HUES6 (cell line): ENCODE data around the gene TATDN2.

Experiments used
- H3K27ac ChIP-seq: 2 replicates; pipeline ENCODE4 v1.7.0; 2013; ENCODE audit warnings: low read depth, mild to moderate bottlenecking, low read length, inconsistent platforms
- H3K27me3 ChIP-seq: 2 replicates; pipeline ENCODE4 v1.6.1; 2013; ENCODE audit warnings: low read length; ENCODE audit not compliant: control insufficient read depth, insufficient read depth
- H3K36me3 ChIP-seq: 2 replicates; pipeline ENCODE4 v1.6.1; 2013; ENCODE audit warnings: low read length; ENCODE audit not compliant: control insufficient read depth, insufficient read depth
- H3K4me1 ChIP-seq: 2 replicates; pipeline ENCODE4 v1.6.1; 2013; ENCODE audit warnings: low read length; ENCODE audit not compliant: control insufficient read depth, insufficient read depth
- H3K4me3 ChIP-seq: 2 replicates; pipeline ENCODE4 v1.5.1; 2013; ENCODE audit warnings: low read depth, low read length
- H3K9ac ChIP-seq: one replicate; pipeline ENCODE4 v1.6.1; 2013; ENCODE audit warnings: mild to moderate bottlenecking, low read length
- H3K9me3 ChIP-seq: 2 replicates; pipeline ENCODE4 v1.6.1; 2013; ENCODE audit warnings: low read depth, low read length; ENCODE audit not compliant: control insufficient read depth, insufficient read depth

The TATDN2 gene

DNA sequence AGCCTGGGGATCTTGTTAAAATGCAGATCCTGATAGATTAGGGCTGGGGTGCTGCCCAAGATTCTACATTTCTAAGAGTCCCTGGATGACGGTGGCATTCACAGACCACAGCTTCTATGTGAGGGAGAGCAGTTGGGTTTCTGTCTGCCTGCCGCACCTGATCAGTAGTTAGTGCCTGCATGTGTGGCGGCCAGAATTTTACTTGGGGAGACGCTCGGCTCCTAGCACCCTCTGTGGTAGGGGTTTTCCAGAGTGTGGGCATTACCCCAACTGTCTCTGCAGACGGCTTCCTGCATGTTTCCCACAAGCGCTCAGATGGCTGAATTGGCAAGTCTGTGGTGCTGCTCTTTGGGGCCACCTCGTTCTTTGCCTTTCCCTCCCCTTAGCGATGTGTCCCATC lies 36.2 kb downstream of the TATDN2 start:
- Histone ChIP-seq H3K27ac (no peak overlapping the region), H3K27me3 (no peaks in the 10 kb centered on the region), H3K9ac (no peak overlapping the region), H3K4me1 (peaks cover 11% of the 10 kb centered on the region), H3K36me3 (peaks cover 59% of the 10 kb centered on the region), H3K9me3 (no peaks in the 10 kb centered on the region), H3K4me3 (no peak overlapping the region)

DNA sequence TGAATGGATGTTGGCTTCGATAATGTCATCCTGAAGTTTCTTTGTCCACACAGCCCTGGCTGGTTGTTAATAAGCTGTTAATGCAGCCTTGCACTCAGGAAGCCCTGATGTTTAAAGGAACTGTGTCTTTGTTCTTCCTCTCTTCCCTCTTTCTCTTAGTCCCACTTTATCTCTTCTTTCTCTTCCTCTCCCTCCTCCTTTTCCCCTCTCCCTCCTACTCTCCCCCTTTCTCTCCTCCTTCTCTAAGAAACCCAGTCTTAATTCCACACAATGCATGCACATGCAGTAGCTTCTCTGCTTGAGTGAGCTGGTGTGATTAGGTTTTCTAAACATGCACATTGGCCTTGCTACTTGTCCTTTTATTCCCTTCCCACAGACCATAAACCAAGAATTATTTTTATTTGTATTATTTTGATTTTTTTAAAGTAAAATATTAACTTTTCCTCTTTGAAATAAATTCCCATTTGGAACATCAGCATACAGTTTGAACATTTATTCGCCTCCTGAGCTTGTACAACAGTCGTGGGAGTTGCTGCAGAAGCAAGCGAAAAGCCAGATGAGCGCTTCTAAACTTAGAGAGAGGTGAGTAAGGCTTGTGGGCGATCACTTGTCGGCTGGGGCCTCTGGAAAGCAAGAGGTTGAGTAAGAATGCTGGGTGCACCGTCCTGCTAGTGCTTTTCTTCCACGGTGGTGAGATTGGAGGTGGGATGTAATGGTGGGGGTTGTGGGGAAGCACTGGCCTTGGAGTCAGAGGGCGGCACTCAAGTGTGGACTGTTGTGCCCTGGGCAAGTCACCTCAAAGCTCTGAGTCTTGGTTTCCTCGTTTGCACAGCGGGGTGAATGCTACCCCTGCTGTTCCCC lies 37.2 kb downstream of the TATDN2 start:
- Histone ChIP-seq H3K4me3 (no peak overlapping the region), H3K27me3 (no peaks in the 10 kb centered on the region), H3K4me1 (peaks cover 19% of the 10 kb centered on the region), H3K9ac (no peak overlapping the region), H3K27ac (no peak overlapping the region), H3K36me3 (peaks cover 55% of the 10 kb centered on the region), H3K9me3 (no peaks in the 10 kb centered on the region)

DNA sequence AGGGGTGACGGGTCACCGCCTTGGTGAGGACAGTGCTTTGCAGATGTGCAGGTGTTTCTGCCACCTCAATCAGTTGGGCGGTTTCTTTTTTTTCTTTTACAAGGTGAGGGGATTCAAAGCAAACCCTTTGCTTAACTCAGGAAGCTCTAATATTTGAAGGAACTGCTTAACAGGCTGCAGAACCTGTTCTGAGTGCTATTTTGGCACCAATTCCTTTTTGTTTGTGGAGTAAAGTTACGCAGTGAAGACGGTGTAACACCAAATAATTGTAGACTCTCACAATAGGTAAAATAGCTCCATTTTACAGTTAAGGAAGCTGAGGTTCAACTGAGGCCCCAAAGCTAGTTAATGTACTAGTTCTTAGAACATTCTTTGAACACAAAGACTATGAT lies 37.9 kb downstream of the TATDN2 start:
- H3K36me3 ChIP-seq: peaks cover 49% of the 10 kb centered on the region
- no peak overlapping the region for H3K4me3 ChIP-seq
- H3K27ac ChIP-seq: no peak overlapping the region
- no peak overlapping the region for H3K9ac ChIP-seq
- no peaks in the 10 kb centered on the region for H3K27me3 ChIP-seq
- peaks cover 22% of the 10 kb centered on the region for H3K4me1 ChIP-seq
- no peaks in the 10 kb centered on the region for H3K9me3 ChIP-seq

DNA sequence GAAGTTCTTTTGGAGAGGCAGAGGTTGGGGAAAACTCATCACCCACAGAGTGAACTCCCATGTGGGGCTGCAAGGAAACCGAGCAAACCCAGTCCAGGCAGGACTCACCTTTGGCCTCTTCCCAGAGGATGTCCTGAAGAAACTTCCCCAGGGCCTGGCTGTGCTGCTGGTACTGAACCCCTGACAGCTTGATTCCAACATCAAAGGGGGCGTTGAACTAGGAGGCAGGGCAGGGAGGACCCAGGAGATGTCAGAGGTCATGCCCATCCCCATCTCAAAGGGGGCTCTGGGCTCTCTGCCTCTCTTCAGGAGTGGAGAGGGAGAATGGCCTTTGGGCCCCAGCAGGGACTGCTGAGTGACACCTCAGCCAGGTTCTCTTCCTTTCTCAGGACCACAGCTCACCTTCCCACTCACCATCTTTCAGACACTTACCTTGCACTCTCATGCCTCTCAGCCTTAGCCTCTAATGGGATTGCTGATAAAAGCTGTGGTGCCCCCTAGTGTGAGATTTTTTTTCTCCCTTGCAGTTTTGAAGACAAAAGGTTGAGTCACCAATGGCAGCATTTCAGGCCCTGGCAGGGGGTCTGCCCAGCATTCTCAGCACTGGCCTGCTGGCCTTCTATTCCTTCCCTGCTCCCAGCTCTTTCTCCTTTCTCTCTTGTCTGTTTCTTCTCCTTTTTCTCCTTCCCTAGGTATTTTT lies 38.5 kb downstream of the TATDN2 start:
- Histone ChIP-seq H3K36me3 (peaks cover 49% of the 10 kb centered on the region), H3K9ac (peak overlapping the region; percentile 62), H3K4me1 (peaks cover 22% of the 10 kb centered on the region), H3K9me3 (no peaks in the 10 kb centered on the region), H3K27me3 (no peaks in the 10 kb centered on the region), H3K4me3 (no peak overlapping the region), H3K27ac (peak overlapping the region; percentile 47; the same call in 1 of the 2 replicates)

DNA sequence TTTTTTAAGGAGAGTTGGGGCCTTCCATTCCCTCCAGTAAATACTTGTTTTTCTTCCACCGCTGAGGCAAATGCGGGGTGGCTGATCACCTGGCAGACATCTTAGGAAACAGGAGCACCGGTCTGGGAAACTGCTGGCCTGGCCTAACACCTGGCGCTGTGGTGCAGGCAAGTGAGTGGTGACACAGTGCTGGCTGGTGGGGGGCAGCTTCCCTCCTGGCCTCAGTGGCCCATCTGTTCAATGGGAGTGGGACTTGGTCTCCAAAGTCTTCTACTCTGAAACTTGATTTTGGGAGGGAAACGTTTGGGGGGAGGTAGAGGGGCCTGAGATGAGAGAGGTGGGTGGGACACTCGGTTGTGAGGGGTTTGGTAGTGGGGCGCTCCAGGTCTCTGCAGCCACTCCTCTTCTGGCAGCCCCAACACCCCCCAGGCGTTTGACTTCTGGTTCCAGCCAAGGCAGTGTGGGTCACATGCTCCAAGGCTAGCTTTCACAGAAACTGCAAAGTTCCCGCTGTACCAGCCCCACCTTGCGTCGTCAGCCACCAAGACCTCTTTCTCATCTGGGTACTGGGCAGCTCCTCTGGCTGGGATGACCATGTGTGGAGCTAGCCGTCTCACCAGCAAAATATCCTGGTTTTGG lies 39.8 kb downstream of the TATDN2 start:
- Histone ChIP-seq H3K4me3 (no peak overlapping the region), H3K27me3 (no peaks in the 10 kb centered on the region), H3K4me1 (peaks cover 22% of the 10 kb centered on the region), H3K27ac (no peak overlapping the region), H3K9ac (no peak overlapping the region), H3K36me3 (peaks cover 50% of the 10 kb centered on the region), H3K9me3 (no peaks in the 10 kb centered on the region)

DNA sequence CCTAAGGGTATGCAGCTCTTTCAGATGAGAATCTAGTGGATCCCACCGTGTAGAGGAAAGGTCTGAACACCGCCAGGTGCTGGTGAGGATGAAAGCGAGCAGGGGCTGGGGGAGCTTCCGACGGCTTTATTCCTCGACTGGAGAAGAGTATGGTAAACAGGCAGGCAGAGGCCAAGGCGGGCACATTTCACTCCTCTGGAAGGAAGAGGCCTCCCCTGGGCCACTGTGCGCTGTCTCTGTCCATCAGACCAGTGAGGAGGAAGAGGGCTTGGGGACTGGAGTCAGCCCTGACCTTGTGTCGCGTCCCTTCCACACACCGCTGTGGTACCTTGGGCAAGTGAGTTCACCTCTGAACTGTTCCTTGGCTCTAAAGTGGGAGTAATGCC lies 40.3 kb downstream of the TATDN2 start:
- no peak overlapping the region for H3K9ac ChIP-seq
- H3K27ac ChIP-seq: no peak overlapping the region
- no peaks in the 10 kb centered on the region for H3K27me3 ChIP-seq
- peaks cover 46% of the 10 kb centered on the region for H3K36me3 ChIP-seq
- no peak overlapping the region for H3K4me3 ChIP-seq
- peaks cover 22% of the 10 kb centered on the region for H3K4me1 ChIP-seq
- H3K9me3 ChIP-seq: no peaks in the 10 kb centered on the region

DNA sequence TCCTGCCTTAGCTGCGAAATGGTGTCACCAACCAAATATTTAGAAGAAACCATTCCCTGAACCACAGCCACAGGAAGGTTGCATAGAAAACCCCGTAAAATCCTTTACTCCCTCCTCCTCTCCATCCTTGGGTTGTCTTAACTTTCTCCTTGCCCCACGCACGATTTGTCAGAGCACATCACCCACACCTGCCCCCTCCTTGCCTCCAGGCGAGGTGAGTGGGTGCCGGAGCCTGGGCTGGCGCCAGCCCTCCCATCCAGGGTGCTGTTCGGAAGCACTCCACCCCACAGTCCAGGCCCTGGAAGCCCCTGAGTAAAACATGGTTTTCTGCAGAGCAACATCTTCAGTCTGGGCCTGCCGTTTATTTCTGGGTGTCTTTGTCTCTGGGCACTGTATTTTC lies 40.8 kb downstream of the TATDN2 start:
- Histone ChIP-seq H3K4me1 (peaks cover 22% of the 10 kb centered on the region), H3K36me3 (peaks cover 41% of the 10 kb centered on the region), H3K27me3 (no peaks in the 10 kb centered on the region), H3K9me3 (no peaks in the 10 kb centered on the region), H3K9ac (no peak overlapping the region), H3K27ac (no peak overlapping the region), H3K4me3 (no peak overlapping the region)

DNA sequence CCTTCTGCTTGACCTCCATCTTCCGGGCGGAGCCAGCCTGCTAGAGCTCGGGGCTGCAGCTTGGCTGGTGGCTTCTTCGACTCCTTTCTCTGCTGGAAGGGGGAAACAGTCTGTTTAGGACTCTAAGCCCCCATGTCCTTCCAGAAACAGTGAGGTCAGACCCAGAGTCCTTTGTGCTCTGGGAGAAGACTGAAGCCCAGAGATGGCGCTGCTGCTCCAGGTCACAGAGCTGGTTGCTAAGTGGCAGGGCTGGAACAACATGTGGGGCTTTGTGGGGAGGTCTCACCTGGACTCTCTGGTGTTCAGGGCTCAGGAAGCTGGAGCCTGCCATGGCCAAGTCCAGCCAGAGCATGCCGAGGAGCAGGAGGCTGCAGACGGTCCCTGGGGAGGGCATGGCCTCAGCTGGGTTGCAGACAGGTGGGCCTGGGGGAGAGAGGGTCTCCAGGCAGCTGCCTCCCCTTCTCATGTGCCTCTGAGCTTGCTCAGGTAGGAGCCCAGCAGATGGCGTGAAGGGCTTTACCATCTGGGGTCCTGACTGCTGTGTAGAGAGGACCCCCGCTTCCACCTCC lies 41.6 kb downstream of the TATDN2 start:
- H3K9ac ChIP-seq: peak overlapping the region; percentile 37

DNA sequence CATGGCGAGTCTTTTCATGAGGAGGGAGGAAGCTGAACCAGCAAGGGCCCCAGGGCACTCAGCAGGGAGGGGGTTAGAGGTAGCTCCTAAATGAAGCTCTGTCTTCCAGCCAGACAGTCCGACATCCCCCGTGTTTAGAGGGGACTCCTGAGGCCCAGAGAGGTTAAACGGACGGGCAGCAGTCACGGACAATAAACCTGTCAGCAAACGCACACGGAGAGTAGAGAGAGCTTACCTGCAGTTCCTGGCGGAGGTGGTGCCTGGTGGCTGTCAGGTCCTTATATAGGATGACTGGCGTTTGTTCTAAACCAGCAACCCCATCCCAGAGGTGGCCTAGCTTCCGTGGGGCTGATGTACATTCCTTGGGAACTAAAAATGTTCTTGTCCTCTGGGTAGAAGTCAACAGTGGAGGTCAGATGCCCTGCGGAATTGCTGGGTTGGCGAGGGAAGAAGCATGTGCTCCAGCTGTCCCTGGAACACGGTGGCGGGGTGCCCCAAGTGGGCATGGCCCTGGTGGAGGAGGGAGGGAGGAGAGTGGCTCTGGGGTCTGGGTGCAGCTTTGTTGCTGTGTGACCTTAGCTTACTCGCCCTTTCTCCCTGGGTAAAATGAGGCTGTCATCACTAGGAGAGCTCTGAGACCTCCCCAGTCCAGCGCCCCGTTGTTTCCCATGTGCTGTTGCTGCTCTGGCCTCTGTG lies 42.4 kb downstream of the TATDN2 start:
- peak overlapping the region; percentile 37 for H3K9ac ChIP-seq

More for the DNA sequence above, 41.6 kb downstream of the TATDN2 start:
- peak overlapping the region; percentile 42; the same call in 1 of the 2 replicates for H3K27ac ChIP-seq
- no peaks in the 10 kb centered on the region for H3K27me3 ChIP-seq
- no peaks in the 10 kb centered on the region for H3K9me3 ChIP-seq
- peaks cover 22% of the 10 kb centered on the region for H3K4me1 ChIP-seq
- H3K4me3 ChIP-seq: no peak overlapping the region
- H3K36me3 ChIP-seq: peaks cover 40% of the 10 kb centered on the region

DNA sequence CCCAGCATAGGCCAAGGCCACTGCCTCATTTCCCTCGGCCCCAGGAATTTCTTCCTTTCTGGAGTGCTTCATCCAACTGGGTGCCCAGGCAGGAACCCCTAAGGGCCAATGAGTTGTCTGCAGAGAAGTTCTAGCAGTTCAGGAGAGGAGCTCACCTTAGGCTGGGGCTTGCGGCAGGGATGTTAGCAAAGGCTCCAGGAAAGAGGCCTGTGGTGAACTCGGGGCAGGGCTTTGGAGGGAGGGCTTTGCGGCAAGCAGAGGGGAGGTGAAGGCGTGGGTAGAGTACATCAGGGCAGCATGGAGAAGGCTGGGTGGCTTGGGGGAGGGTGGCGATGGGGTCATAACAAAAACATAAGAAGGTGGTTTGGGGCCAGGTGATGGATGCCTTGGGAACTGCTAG lies 43.4 kb downstream of the TATDN2 start:
- peaks cover 18% of the 10 kb centered on the region for H3K4me1 ChIP-seq
- H3K9me3 ChIP-seq: no peaks in the 10 kb centered on the region
- no peaks in the 10 kb centered on the region for H3K27me3 ChIP-seq
- H3K36me3 ChIP-seq: peaks cover 39% of the 10 kb centered on the region
- no peak overlapping the region for H3K27ac ChIP-seq
- H3K9ac ChIP-seq: no peak overlapping the region
- no peak overlapping the region for H3K4me3 ChIP-seq

More for the DNA sequence above, 42.4 kb downstream of the TATDN2 start:
- no peaks in the 10 kb centered on the region for H3K27me3 ChIP-seq
- peaks cover 40% of the 10 kb centered on the region for H3K36me3 ChIP-seq
- H3K4me1 ChIP-seq: peaks cover 22% of the 10 kb centered on the region
- H3K27ac ChIP-seq: no peak overlapping the region
- H3K9me3 ChIP-seq: no peaks in the 10 kb centered on the region
- H3K4me3 ChIP-seq: no peak overlapping the region
